T47D (cell line): ENCODE results near the gene GALNT9.
"Not testable (repeated sequence)": the region's sequence is repeated elsewhere in the genome, so short reads cannot be mapped to it uniquely, and the experiment has no call there.

Source experiments
- DNase-seq, 2 experiments: peaks; one replicate each; pipeline versions ENCODE4 v3.0.0 to v3.0.0-alpha.2; 2011 to 2012; ENCODE audit warnings: low read depth in 1 of 2, low spot score in 1 of 2
- JUND ChIP-seq: IDR thresholded peaks from 2 replicates; pipeline ENCODE4 v1.6.1; 2012; ENCODE audit warnings: low read depth
- in situ Hi-C: cut with HindIII; loops from 2 replicates; pipeline ENCODE4 v1.10.0; 2016; ENCODE audit warnings: low sequenced_read_pairs, low pct_unique_long_range_greater_than_20kb

The GALNT9 gene

GRCh38 chr12:132227782-132228475, 101.5 kb downstream of the GALNT9 start:
- DNase-seq = no peak
- in situ Hi-C loops = no loop called here

GRCh38 chr12:132227118-132227517, 102.3 kb downstream of the GALNT9 start:
- in situ Hi-C loops = no loop called here
- no peak for DNase-seq
- no peak for TF ChIP-seq JUND

More at GRCh38 chr12:132227782-132228475, 101.5 kb downstream of the GALNT9 start:
- TF ChIP-seq JUND = no peak

- no peak for TF ChIP-seq JUND
Observed at GRCh38 chr12:132226604-132227003, 102.8 kb downstream of the GALNT9 start.

GRCh38 chr12:132225214-132225613, 104.2 kb downstream of the GALNT9 start:
- in situ Hi-C loops = no loop called here
- TF ChIP-seq JUND = no peak
- DNase-seq = no peak

More at GRCh38 chr12:132226604-132227003, 102.8 kb downstream of the GALNT9 start:
- in situ Hi-C loops = no loop called here
- no peak for DNase-seq

- no peak for TF ChIP-seq JUND
- DNase-seq = no peak
- in situ Hi-C loops = no loop called here
Observed at GRCh38 chr12:132224484-132224883, 104.9 kb downstream of the GALNT9 start.

GRCh38 chr12:132222808-132223173, 106.6 kb downstream of the GALNT9 start:
- in situ Hi-C loops = no loop called here

GRCh38 chr12:132222096-132222807, 107.1 kb downstream of the GALNT9 start:
- DNase-seq = peak; percentile 74 to 93
- in situ Hi-C loops = no loop called here
- TF ChIP-seq JUND = no peak

More at GRCh38 chr12:132222808-132223173, 106.6 kb downstream of the GALNT9 start:
- TF ChIP-seq JUND = no peak
- DNase-seq = no peak

GRCh38 chr12:132219761-132220160, 109.6 kb downstream of the GALNT9 start:
- DNase-seq, in situ Hi-C loops: not testable (repeated sequence)

GRCh38 chr12:132219323-132219722, 110.1 kb downstream of the GALNT9 start:
- in situ Hi-C loops = no loop called here
- no peak for TF ChIP-seq JUND
- DNase-seq = no peak

- DNase-seq = peak; percentile 76 to 90
- in situ Hi-C loops = no loop called here
- no peak for TF ChIP-seq JUND
Observed at GRCh38 chr12:132218915-132219314, 110.5 kb downstream of the GALNT9 start.

- no peak for DNase-seq
- no peak for TF ChIP-seq JUND
- in situ Hi-C loops = no loop called here
Observed at GRCh38 chr12:132218527-132218875, 110.9 kb downstream of the GALNT9 start.

- TF ChIP-seq JUND = no peak
- DNase-seq = no peak
- in situ Hi-C loops = no loop called here
Observed at GRCh38 chr12:132217800-132218526, 111.4 kb downstream of the GALNT9 start.

- in situ Hi-C loops = no loop called here
- TF ChIP-seq JUND = no peak
- no peak for DNase-seq
Observed at GRCh38 chr12:132217371-132217770, 112.0 kb downstream of the GALNT9 start.
